HG02884 (cell line): ENCODE measurements around the gene ZAR1L.

Experiments
- ATAC-seq: cut with Tn5 transposase; IDR thresholded peaks from one replicate; pipeline ENCODE4 v1.9.1; 2021; ENCODE audit warnings: mild to moderate bottlenecking, moderate library complexity; ENCODE audit not compliant: unreplicated experiment

The ZAR1L gene

GRCh38 chr13:32257649-32258048 is 57.5 kb downstream of the ZAR1L start:
- ATAC-seq = no peak

- ATAC-seq = no peak
Observed at GRCh38 chr13:32256243-32256642, 58.9 kb downstream of the ZAR1L start.

GRCh38 chr13:32255724-32256109 is 59.4 kb downstream of the ZAR1L start:
- no peak for ATAC-seq

- ATAC-seq = no peak
Observed at GRCh38 chr13:32254916-32255723, 60.0 kb downstream of the ZAR1L start.

- no peak for ATAC-seq
Observed at GRCh38 chr13:32254416-32254815, 60.7 kb downstream of the ZAR1L start.

- no peak for ATAC-seq
Observed at GRCh38 chr13:32253911-32254399, 61.2 kb downstream of the ZAR1L start.
